NCI-H1694 treated with DMSO at 0.1 percent for 48 hours (cell line): ENCODE data around the gene SUGCT.
"Not testable (repeated sequence)": the region's sequence is repeated elsewhere in the genome, so short reads cannot be mapped to it uniquely, and the experiment has no call there.

ENCODE experiments used
- DNase-seq: peaks from one replicate; lab custom pipeline; 2025; lab: John Stamatoyannopoulos, UW

Gene SUGCT

DNA sequence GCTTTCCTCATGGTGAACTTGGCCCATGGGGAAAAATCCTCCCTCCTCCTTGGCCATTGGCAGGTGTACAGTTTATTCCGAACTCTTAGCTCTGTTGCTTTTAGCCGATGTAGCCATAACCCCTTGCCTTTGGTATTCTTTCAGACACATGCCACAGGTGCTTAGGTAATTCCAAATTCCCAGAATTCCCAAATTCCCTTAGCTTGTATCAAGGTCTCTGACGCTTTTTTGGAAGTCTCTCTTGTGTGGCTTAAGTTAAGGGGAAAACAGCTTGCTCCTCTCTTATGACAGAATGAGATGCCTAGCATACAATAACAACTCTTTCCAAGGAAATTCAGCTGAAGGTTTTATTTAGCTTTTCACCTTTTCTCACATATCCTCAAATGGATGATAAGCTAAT, 68.0 kb downstream of the SUGCT start:
- no peak for DNase-seq

DNA sequence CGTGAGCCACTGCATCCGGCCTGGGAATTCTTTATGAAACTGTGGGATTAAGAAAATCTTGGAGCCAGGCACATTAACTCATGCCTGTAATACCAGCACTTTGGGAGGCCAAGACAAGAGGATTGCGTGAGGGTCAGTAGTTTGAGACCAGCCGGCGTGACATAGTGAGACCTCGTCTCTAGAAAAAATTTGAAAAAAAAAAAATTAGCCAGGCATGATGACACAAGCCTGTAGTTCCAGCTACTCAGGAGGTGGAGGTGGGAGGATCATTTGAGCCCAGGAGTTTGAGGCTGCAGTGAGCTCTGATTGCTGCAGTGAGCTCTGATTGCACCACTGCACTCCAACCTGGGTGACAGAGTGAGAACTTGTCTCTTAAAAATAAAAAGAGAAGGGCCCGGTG, 69.8 kb downstream of the SUGCT start:
- no peak for DNase-seq

DNA sequence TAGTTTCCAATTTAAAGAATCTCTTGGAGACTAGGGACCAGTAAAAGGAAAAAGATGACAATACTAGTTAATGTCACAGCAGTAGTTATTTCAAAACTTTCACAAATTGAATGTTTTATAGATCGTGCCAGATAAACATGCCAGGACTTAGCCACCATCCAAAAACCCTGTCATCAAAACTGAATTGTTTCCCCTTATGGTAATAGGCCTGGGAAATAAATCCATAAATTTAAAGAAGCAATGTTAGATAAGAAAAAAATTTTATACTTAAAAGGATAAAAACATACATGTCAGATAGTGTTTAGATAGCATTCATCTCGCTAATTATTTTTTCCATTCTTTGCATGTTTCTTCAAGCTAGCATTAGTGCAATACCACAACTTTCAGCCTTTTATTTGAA, 71.2 kb downstream of the SUGCT start:
- DNase-seq: no peak

DNA sequence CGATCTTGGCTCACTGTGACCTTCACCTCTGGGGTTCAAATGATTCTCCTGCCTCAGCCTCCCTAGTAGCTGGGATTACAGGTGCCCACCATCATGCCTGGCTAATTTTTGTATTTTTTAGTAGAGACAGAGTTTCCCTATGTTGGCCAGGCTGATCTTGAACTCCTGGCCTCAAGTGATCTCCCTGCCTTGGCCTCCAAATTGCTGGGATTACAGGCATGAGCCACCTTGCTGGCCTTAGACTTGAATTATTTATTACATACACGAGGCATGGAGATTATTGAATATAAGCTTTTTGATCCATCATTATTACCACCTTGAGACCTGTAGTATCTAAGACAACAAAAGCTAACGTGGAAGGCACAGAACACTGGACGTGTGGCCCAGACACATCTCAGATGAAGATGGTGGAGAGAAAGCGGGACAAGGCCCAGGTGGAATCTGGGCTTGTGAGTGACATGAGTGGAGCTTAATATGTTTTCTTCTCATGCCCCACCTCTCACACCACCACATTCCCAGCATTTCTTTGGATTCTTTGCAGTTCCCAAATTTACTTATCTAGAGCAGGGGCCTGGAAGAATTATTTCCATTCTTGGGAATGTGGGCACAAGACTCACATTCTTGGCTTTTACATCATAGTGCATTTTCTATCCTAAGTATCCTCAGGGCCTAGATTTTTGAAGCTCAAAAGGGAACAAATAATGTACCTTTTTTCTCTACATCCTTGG, 76.6 kb downstream of the SUGCT start:
- no peak for DNase-seq

DNA sequence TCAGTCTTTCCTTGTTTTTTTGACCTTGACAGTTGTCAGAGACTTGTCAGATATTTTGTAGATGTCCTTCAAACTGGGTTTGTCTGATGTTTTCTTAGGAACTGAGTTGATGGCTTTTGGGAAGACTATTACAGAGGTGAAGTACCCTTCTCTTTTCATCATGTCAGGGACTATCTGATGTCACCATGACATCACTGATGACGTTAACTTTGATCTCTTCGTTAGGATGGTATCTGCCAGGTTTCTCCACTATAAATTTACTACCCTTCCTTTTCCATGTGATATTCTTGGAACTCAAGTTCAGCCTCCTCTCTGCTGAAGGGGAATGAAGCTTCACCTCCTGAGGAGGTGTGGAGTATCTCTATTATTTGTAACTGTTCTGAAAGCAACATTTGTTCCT, 78.5 kb downstream of the SUGCT start:
- DNase-seq: no peak

DNA sequence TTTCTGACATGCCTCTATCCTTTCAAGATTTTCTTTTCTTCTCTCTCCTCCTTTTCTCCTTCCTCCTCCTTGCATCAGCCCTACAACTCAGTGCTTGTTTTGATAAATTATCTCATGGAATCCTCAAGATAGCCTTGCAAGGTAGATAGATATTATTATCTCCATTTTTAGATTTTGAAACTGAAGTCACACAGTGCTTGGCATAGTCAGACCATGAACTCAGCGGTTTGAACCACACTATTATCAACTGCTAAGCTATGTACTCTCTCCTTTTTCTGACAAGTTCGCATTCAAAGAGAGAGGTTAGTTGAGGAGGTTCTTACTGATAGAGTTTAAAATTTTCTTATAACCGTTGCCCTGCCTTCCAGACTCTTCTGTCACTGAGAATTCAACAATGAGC, 79.1 kb downstream of the SUGCT start:
- DNase-seq: no peak

DNA sequence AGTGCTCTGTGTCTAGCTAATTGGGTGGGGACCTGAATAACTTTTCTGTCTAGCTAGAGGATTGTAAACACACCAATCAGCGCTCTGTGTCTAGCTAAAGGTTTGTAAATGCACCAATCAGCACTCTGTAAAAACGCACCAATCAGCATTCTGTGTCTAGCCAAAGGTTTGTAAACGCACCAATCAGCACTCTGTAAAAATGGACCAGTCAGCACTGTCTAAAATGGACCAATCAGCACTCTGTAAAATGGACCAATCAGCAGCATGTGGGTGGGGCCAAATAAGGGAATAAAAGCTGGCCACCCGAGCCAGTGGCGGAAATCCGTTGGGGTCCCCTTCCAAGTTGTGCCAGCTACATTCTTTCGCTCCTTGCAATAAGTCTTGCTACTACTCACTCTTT, 83.8 kb downstream of the SUGCT start:
- DNase-seq: not testable (repeated sequence)

DNA sequence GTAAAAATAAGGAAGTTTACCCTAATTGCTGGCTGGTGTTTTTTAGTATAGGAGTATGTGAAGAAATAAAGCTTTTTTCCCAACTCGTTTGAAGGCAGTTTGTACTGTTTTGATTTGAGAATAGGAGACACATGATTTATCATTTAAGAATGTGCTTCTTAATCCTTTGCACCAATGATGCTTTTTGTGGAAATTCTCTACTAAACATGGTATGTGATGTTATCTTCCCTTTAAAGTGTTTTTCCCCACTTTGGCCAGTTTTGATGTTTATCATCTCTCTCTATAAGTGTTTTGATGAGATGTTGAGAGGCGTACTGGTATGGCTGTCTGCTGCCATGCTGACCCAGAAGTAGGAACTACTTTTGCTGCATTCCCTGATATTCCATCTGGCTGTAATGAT, 85.1 kb downstream of the SUGCT start:
- no peak for DNase-seq

DNA sequence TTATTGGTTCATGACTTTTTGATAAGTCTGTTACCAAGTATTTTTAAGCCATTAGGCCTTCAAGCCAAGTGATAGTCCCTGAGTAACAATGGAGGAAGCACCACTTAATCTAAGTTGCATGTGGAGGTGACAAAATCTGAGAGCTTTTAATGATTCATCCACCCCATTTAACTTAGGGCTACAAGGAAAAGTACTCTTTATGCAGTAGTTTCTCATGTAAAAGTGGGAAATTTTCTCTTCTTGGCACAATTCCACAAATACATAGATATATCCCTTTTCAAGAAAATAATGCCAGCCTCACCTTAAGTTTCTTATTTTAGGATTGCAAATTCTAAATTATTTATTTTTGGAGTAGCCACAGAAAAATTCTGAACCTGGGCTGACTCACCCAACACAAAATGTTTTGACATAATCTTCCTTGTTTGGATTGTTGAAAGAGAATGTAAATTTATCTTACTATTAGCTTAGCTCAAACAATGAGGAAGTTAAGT, 85.7 kb downstream of the SUGCT start:
- DNase-seq: no peak

DNA sequence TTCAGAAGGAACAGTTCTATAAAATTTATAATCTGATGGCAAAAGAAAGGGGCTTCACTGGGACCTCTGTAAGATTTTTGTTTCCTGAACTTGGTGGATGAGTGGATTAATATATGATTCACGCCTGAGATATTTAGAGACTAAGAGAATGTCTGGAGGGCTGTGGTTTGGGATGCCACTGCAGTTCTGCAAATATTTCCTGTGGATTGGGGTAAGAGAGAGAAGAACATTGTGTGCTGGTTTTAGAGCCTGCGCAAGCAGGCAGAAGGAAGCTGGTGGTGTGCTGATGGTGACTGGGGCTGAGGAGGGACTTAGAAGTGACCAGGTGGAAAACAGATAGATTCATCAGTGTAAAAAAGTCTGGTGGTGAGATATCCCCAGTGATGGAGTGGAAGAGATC, 87.0 kb downstream of the SUGCT start:
- DNase-seq: no peak

DNA sequence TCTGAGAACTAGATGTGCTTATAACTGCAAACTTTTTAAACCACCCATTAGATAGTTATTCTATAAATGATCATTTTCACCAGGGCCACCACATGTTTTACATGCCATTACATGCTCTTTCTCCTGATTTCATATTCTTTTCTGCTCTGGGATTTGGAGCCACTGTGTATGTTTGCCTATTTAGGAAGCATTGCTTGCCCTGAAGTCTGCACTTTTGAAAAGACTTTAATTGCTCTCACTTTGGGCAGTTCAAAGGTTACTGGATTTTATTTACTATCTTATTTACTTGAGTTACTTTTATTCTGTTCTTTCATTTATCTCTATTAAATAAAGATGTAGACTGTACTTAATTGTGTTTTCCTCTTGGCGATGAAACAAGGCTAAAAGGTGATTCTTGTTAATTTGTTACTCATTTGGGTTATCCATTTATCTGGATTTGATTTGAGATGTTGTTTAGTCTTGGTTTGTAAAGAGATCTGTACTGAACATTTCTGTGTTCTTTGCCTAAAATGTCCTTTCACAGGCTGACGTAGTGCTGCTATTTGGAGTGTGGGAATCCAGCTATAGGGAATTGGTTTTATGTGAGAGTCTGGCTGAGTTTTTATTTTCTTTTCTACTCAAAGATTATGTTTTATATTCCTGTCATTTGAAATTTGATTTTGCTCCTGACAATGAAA, 88.8 kb downstream of the SUGCT start:
- no peak for DNase-seq

DNA sequence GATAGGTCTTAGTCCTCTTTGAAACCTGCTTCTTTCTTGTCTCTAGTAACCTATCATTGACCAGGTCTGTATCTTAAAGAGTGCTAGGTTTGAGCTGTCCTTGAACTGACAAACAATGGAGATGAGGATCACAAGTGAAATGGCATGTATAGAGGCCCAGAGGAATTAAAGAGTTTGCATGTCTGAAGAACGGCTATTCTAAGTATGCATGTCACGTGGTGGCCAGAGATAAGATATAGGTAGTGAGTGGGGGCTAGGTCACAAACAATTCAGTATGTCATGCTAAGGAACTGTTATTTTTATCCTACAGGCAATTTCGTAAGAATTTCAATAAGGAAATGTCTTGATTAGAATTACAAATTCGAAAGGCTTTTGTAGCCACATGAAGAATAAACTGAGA, 95.3 kb downstream of the SUGCT start:
- no peak for DNase-seq

DNA sequence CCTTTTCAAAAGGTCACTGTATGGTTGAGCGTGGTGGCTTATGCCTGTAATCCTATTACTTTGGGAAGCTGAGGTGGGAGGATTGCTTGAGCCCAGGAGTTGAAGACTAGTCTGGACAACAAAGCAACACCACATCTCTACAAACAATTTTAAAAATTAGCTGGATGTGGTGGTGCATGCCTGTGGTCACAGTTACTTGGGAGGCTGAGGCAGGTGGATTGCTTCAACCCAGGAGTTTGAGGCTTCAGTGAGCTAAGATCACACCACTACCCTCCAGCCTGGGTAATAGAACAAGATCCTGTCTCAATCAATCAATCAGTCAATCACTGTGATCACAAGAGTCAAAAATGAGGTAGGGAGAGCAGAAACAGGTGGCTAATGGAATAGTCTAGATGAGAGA, 97.0 kb downstream of the SUGCT start:
- no peak for DNase-seq

DNA sequence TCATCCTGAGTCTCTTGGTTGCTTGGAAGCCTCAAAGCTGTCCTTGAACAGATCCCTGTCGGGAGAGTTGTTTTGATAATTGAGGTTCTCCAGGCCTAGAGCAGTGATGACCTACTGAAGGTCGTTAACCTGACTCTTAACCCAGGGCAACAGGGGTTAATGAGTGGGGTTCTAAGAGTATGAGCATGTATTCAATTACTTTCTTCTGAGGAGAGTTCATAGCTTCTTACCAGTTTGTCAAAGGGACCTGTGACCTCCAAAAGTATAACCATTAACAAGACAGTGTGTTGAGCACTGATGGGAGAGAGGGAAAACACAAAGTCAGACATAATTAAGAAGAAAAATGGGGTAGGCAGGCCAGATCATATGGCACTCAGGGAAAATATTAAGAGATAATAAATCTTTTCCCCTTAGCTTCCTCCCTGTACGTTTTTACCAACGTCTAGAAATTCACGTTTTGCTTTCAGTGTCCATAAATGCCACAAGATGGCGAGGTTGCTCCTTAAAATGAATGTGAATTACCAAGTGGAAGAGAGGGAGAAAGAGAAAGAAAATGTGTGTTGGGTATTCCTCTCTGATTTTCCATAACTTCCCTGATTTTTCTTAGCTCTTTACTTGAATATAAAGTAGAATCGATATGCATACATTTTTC, 97.6 kb downstream of the SUGCT start:
- DNase-seq: peak; percentile 35

DNA sequence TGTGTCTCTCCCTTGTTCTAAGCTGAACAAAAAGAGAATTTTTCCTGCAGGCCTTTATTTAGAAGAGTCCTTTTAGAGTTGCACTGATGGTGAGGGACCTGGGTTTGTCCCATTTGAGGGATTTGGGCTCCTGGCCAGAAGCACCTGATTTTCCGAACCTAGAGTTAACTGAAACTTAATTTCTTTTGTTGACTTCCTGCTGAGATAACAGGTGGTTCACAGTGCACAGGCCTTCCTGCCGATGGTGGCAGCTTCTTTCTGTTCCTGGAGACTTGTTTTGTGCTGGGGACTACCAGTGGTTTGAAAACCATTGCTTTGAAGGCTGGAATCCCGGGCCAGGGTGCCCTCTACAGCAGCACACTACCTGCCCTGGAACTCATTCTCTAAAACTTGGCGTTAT, 99.2 kb downstream of the SUGCT start:
- no peak for DNase-seq

DNA sequence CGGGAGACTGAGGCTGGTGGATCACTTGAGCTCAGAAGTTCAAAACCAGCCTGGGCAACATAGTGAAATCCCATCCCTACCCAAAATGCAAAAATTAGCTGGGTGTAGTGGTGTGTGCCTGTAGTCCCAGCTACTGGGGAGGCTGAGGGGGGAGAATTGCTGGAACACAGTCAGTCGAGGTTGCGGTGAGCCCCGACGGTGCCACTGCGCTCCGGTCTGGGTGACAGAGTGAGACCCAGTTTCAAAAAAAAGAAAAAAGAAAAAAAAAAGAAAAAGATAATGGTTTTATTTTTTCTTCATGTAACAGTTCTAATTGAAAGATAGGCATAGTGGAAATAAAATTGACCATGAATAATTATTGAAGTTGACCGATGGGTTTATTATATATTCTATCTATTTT, 99.9 kb downstream of the SUGCT start:
- DNase-seq: no peak

DNA sequence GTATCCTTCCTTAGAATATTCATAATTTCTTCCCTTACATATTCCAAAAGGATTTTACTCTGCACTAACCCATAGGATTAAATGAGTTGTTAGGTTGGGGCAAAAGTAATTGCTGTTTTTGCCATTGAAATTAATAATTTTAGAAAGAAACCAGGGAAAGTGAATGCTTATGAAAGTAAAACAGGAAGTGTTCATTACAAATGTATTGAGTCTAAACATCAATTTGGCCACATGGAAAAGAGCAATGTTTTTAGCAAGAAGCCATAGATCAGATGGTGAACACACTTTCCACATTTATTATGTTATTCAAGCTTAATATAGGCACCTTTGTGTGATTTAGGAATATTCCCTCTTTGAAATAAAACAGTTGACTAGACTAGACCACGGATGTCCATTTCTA, 102.9 kb downstream of the SUGCT start:
- DNase-seq: no peak

DNA sequence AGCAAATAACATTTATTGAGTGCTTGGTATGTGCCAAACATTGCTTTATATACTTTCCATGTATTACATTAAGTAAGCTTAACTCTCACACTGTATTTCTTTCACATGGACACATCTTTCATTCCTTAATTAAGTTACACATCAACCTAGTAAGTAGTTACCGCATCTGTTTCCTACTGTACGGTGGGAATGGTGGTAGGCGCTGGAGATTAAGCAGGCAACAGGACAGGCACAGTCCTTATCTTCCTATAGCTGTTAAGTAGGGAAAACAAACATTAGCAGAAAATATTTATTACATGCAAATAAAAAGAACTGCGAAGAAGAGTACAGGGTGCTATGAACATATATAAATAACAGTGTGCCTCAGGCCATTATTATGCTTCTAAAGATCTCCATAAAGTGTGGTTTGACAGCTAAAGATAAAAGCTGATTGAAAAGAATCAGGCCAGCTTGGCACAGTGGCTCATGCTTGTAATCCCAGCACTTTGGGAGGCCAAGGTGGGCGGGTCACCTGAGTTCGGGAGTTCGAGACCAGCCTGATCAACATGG, 105.0 kb downstream of the SUGCT start:
- no peak for DNase-seq

DNA sequence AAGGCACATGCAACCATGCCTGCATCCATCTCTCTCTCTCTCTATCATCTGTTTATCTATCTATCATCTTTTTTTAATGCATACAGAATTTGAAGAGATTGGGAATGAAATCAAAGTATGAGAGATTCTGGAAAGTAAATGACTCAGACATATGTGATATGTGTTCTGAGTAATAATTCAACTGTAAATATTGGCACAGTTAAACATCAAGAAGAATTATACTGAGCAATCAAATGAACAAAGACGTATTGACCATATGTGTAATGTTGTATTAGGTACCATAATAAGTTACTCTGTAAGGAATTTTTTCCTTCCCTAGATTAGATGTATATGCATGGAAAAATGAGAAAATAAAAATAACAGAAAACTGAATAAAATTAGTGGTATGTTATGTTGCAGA, 108.3 kb downstream of the SUGCT start:
- DNase-seq: no peak

DNA sequence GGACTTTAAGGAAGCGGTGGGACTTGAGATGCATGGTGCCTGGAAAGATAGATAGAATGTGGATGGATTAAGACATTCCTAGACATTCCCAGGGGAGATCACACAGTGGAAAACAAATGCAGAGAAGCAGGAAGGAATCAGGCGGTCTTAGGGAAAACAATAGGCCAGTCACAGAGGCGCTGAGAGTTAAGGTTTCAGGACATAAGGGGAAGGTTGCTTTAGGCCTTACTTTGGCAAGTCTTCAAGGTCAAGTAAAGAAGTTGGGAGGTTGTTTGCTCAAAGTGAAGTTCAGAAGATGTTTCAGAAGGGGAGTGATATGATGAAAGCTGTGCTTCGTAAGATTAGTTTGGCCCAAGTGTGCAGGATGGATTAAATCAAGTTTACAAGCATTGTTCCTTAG, 109.4 kb downstream of the SUGCT start:
- no peak for DNase-seq

DNA sequence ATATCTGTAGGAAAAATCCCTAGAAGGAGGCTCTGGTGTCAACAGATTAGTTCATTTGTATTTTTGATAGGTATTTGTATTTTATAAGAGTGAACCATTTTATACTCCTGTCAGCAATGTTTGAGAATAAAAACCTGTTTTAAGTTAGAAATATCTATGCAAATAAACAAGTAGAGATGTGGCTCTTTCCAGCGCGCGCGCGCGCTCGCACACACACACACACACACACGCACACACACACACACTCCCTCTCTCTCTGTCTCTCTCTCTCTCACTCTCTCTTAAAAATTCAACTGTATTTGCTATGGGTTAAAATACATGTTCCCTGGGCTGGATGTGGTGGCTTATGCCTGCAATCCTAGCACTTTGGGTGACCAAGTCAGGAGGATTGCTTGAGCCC, 113.9 kb downstream of the SUGCT start:
- no peak for DNase-seq

DNA sequence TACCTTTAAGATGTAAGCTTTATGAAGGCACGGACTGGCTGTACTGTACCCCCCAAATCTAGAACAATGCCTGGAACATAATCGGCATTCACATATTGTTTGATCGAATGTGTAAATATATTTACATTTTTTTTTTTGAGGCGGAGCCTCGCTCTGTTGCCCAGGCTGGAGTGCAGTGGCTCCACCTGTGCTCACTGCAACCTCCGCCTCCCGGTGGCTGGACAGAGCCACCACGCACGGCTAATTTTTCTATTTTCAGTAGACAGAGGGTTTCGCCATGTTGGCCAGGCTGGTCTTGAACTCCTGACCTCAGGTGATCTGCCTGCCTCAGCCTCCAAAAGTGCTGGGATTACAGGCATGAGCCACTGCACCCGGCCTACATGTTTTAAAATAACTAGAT, 118.6 kb downstream of the SUGCT start:
- not testable (repeated sequence) for DNase-seq

DNA sequence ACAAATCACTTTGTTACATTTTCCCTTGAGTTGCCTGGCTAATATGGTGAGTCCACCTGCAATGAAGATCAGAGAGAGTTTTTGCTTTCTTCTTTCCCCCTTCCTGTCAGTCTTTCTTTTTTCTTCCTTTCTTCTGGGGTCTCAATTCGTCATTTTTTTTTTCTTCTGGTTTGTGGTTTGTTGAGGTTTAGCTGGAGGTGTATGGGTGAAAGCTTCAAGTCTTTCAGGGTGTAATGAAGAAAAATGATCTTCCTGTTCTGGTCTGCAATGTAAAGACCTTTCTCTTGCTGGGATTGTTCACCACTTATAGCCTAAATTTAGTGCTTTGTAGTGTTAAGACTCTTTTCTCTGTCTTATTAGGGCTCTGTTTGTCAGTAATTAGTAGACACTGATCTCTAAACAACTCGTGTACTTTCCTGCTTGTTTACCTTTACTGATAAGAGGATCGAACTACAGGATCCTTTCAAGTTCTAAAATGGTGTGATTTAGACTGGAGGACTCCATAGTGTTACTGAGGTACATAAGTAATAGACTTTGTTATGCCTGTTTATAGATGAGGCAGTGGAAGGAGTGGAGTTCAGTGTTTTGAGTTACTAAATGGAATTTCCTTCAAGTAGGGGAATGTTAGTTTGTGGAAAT, 129.1 kb downstream of the SUGCT start:
- DNase-seq: no peak
